ENCODE results near the gene CLN6.
"Not testable (repeated sequence)": the region's sequence is repeated elsewhere in the genome, so short reads cannot be mapped to it uniquely, and the experiment has no call there.

Gene CLN6

DNA sequence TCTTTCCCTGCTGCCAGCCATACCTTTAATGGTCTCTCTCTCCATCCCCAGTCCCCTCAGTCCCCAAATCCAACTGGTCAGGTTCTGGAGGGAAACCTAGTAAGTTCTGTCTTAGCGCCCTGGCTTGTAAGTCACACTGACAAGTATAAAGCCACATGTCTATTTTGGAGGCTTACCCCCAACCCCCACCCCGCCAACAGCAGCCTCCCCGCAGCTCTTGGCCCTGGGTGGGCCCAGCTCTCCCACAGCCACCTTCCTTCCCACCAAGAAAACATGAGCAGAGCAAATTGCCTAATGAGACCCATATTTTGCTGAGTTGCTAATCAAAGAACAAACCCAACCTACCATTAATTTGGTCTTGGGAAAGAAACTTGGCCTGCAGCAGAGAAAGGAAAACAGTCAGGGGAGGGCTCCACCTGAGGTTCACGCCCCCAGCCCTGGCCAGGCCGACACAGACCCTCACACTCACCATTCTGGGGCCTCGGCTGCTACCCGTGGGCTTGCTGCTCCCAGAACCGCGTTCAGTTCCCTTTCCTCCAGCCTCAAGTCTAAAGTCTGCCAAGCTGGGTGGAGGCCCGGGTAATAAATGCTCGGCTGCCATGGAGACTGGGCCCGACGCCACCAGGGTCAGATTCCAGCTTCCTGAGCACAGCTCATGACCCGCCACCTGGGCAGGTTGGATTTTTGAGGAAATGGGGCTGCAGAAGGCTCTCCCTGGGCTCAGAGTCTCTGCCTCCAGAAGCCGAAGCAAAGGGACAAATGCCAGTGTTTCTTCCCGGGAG is 24.6 kb downstream of the CLN6 start, which contains the start of gene CALML4:
Gene CALML4 (minus strand): TSS at position 557 of the 782 bp plus-strand sequence. CDS start 85 bp downstream, at position 472.
- H3K4me3 ChIP-seq (ENCODE audit: low read depth, low read length), result no peak within 1 kb of the TSS
- TF ChIP-seq, protein P1, sequence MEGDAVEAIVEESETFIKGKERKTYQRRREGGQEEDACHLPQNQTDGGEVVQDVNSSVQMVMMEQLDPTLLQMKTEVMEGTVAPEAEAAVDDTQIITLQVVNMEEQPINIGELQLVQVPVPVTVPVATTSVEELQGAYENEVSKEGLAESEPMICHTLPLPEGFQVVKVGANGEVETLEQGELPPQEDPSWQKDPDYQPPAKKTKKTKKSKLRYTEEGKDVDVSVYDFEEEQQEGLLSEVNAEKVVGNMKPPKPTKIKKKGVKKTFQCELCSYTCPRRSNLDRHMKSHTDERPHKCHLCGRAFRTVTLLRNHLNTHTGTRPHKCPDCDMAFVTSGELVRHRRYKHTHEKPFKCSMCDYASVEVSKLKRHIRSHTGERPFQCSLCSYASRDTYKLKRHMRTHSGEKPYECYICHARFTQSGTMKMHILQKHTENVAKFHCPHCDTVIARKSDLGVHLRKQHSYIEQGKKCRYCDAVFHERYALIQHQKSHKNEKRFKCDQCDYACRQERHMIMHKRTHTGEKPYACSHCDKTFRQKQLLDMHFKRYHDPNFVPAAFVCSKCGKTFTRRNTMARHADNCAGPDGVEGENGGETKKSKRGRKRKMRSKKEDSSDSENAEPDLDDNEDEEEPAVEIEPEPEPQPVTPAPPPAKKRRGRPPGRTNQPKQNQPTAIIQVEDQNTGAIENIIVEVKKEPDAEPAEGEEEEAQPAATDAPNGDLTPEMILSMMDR (IDR thresholded peaks at IDR 0.05; ENCODE audit: borderline replicate concordance, insufficient read depth, low read depth, low read length), result no peak

DNA sequence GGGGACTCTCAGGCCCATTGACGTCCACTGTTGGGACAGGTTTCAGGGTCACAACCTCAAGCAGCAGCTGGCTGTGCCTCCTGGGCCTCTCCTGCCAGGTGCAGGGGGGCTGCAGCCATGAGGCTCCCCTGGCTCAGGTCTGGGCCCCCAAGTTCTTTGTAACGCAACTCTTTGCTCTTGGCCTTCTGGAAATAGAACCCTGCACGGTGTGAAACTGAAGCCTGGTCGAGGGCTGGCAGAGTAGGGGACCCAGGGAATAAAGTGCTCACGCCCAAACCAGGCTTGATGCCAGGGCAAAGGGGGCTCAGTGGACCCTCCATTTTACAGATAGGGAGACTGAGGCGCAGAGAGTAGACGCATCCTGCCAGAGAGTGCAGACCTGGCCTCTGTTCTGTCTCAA is 25.2 kb downstream of the CLN6 start:
- no peak overlapping the region for H3K4me3 ChIP-seq (ENCODE audit: low read depth, low read length)
- TF ChIP-seq, protein P1 (IDR thresholded peaks at IDR 0.05; ENCODE audit: borderline replicate concordance, insufficient read depth, low read depth, low read length), result no peak

DNA sequence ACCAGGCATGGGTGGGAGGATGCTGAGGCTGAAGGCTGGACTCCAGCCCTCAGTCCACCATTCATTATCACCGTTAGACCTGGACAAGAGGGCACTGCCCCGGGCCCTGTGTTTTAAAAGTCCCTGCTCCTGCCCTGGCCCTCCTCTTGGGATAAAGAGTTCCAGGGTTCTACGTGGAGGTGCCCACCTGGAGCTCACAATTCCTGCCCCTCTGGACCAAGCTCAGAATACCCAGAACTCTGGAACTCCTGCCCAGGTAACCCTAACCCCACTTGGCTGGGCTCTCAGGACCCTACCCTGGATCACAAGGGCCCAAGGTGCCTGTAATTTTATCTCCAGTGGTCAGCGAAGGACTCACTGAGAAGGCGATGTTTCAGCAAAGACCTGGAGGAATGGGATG is 25.6 kb downstream of the CLN6 start:
- TF ChIP-seq, protein P1 (IDR thresholded peaks at IDR 0.05; ENCODE audit: borderline replicate concordance, insufficient read depth, low read depth, low read length), result no peak

DNA sequence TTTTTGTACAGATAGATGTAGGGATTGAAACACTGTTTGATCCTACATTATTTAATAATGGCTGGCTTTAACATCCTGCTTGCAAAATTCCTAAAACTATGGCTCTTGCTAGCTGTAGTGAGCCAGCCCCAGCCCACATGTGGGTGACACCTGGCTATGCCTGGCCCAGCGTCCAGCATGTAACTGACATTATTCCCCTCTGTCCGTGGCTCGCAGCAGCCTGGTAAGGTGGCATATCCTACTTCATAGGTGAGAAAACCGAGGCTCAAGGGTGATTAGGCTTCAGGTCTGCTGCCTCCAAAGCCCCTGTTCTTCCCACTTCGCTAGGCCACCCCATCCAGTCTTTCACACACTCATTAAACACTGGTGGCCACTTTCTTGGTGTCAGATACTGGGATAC is 26.0 kb downstream of the CLN6 start:
- H3K4me3 ChIP-seq (ENCODE audit: low read depth, low read length), result no peak overlapping the region
- TF ChIP-seq, protein P1 (IDR thresholded peaks at IDR 0.05; ENCODE audit: borderline replicate concordance, insufficient read depth, low read depth, low read length), result no peak

More for the DNA sequence above, 25.6 kb downstream of the CLN6 start:
- no peak overlapping the region for H3K4me3 ChIP-seq (ENCODE audit: low read depth, low read length)

DNA sequence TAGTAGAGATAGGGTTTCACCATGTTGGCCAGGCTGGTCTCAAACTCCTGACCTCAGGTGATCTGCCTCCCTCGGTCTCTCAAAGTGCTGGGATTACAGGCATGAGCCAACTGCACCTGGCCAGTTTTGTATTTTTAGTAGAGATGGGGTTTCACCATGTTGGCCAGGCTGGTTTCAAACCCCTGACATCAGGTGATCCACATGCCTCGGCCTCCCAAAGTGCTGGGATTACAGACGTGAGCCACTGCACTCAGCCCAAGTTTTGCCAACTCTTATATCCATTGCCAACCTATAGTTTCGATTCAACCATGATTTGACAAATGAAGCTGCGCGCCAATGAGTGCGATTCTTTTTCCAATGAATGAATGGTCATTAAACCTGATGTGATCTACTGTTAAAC is 26.5 kb downstream of the CLN6 start:
- not testable (repeated sequence) for H3K4me3 ChIP-seq (ENCODE audit: low read depth, low read length)

DNA sequence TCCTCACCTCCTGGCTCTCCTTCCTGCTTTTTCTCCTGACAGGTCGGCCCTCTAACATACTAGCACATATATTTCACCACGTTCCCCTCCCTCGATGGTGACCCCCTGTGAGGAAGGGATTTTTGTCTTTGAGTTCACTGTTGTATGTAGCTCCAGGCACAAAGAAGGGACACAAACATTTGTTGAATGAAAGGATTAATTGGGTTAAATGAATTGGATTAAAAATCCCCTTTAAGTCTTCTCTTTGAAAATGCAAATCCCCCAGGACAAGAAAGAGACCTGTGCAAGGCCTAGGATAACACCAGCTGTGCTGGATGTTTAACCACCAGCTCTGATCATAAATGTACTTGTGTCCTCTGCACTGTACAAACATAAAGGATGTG is 27.7 kb downstream of the CLN6 start:
- TF ChIP-seq, protein P1 (IDR thresholded peaks at IDR 0.05; ENCODE audit: borderline replicate concordance, insufficient read depth, low read depth, low read length), result no peak
- no peak overlapping the region for H3K4me3 ChIP-seq (ENCODE audit: low read depth, low read length)

DNA sequence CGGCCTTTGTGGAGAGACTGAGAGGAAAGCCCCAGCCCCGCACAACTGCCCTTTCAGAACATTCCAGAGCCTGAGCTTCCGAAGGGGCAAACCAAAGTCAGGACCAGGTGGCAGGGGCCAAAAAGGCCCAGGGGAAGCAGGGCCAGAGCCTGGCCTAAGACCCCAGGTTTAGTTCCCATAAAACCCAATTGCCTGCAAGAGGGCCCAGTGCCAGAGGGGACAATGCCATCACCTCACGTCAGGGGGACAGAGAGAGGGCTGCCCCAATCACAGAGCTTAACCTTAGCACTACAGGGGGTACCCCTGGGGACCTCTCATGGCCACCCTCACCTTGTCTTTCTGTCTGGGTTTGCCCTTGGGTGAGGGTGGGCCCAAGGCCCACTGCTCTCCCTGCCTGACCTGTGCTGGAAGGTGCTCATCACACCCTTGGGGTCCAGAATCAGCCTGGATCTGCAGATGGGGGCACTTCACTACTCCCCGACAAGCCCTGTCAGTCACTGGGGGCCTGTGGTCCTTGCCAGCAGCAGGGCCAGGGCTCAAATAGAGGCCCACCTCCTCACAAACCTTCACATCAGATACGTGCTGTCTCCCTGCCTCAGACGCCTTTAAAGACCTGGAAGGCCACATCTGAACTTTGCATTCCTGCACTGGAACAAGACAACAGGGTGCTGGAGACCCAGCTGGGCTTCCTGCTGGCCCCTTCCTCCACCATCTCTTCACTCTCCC is 28.2 kb downstream of the CLN6 start:
- H3K4me3 ChIP-seq (ENCODE audit: low read depth, low read length), result no peak overlapping the region

More for the DNA sequence above, 28.2 kb downstream of the CLN6 start:
- TF ChIP-seq, protein P1 (IDR thresholded peaks at IDR 0.05; ENCODE audit: borderline replicate concordance, insufficient read depth, low read depth, low read length), result no peak
